Neural crest cell (in vitro differentiated cells): ENCODE measurements around the gene RAB4A. TPM values are rescaled to one million over a fixed set of nuclear protein-coding genes. Genes with fewer than 3 reads are reported as not detected.

ENCODE experiments used
- DNase-seq: peaks from one replicate; pipeline ENCODE4 v3.0.0; 2021; ENCODE audit warnings: low read depth, mixed read lengths, low spot score
- H3K27ac Mint-ChIP-seq: one replicate; pipeline ENCODE4 v1.8.0; 2021; ENCODE audit warnings: mild to moderate bottlenecking, mixed read lengths; ENCODE audit not compliant: unreplicated experiment
- H3K27me3 Mint-ChIP-seq: 2 replicates; pipeline ENCODE4 v1.8.0; 2021; ENCODE audit warnings: low read depth, mild to moderate bottlenecking, mixed read lengths
- H3K36me3 Mint-ChIP-seq: 2 replicates; pipeline ENCODE4 v1.8.0; 2021; ENCODE audit warnings: low read depth, mild to moderate bottlenecking, mixed read lengths
- H3K4me1 Mint-ChIP-seq: 2 replicates; pipeline ENCODE4 v1.8.0; 2021; ENCODE audit warnings: mixed read lengths
- H3K4me3 Mint-ChIP-seq: one replicate; pipeline ENCODE4 v1.8.0; 2021; ENCODE audit warnings: mild to moderate bottlenecking, mixed read lengths
- H3K9me3 Mint-ChIP-seq: 2 replicates; pipeline ENCODE4 v1.8.0; 2021; ENCODE audit warnings: mixed read lengths
- total RNA-seq: library from RNA; stranded (reverse); gene quantifications from 2 replicates; pipeline ENCODE4 v1.2.1, GENCODE V29; 2021
- TF ChIP-seq, protein P1 (sequence below): fragments of 200-600 bp; sonication (generic); conservative IDR thresholded peaks from 2 replicates; pipeline ENCODE4 v1.5.0; 2021; ENCODE audit warnings: antibody characterized with exemption, mild to moderate bottlenecking

RAB4A gene
- total RNA-seq, 1 donor from 2014 or later, result 69.0 TPM

DNA sequence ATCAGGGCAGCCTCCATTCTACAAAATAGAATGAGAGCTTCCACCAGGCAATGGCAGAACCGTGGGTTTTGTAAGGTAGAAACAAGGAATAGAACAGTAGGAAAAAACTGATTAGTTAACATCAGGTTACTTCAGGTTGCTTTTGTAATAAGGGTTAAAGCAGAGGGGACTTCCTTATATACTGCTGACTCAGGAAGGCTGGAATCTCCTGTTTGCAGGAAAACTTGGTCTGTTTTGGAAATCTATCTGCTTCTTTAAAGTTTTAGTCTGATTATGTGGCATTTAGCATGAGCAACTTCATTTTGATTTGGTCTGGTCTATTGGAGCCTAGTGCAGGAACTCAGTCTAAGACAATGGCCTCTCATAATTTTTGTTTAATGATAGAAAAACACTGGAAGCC lies 32.7 kb upstream of the RAB4A start:
- Mint-ChIP-seq H3K36me3 (no peaks in the 10 kb centered on the region), H3K4me1 (peaks cover 27% of the 10 kb centered on the region), H3K9me3 (peaks cover 7% of the 10 kb centered on the region), H3K27me3 (no peaks in the 10 kb centered on the region), H3K4me3 (no peak overlapping the region), H3K27ac (no peak overlapping the region)
- TF ChIP-seq, protein P1, sequence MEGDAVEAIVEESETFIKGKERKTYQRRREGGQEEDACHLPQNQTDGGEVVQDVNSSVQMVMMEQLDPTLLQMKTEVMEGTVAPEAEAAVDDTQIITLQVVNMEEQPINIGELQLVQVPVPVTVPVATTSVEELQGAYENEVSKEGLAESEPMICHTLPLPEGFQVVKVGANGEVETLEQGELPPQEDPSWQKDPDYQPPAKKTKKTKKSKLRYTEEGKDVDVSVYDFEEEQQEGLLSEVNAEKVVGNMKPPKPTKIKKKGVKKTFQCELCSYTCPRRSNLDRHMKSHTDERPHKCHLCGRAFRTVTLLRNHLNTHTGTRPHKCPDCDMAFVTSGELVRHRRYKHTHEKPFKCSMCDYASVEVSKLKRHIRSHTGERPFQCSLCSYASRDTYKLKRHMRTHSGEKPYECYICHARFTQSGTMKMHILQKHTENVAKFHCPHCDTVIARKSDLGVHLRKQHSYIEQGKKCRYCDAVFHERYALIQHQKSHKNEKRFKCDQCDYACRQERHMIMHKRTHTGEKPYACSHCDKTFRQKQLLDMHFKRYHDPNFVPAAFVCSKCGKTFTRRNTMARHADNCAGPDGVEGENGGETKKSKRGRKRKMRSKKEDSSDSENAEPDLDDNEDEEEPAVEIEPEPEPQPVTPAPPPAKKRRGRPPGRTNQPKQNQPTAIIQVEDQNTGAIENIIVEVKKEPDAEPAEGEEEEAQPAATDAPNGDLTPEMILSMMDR, result no peak
- DNase-seq, result no peak

DNA sequence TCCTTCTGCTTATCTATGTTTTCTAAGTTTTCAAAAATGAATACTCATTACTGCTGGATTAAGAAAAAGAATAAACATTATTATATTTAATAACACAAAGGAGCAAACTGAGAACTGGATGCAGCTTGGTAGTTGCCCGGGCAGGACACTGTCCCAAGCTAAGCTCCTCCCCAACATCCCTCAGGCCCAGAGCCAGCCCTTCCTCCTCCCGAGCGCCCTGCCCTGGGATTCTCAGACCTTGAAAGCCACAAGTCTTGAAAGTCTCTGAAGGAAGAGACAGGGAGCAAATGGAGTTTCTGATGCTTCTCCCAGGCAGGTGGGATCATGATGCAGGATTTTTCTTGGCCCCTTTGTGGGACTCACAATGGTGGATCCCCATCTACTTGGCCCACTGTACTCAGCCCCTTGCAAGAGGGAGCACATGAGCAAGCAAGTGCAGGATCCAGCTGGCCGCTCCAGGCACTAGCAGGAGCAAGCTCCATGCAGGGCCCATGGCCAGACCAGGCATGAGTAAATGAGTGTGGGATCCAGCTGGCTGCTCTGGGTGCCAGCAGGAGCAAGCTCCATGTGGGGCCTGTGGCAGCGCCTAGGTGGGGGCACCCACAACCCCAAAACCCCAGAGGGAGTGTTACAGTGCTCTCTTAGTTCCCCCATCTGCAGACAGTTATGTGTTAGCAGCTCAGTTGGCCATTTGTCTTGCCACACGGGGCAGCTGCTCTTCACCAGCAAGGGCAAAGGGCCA lies 32.1 kb upstream of the RAB4A start:
- H3K27me3 Mint-ChIP-seq, result no peaks in the 10 kb centered on the region
- peaks cover 13% of the 10 kb centered on the region for H3K9me3 Mint-ChIP-seq
- TF ChIP-seq, protein P1, result no peak
- no peaks in the 10 kb centered on the region for H3K36me3 Mint-ChIP-seq
- H3K4me1 Mint-ChIP-seq, result peaks cover 22% of the 10 kb centered on the region
- H3K27ac Mint-ChIP-seq, result no peak overlapping the region
- no peak overlapping the region for H3K4me3 Mint-ChIP-seq
- no peak for DNase-seq

DNA sequence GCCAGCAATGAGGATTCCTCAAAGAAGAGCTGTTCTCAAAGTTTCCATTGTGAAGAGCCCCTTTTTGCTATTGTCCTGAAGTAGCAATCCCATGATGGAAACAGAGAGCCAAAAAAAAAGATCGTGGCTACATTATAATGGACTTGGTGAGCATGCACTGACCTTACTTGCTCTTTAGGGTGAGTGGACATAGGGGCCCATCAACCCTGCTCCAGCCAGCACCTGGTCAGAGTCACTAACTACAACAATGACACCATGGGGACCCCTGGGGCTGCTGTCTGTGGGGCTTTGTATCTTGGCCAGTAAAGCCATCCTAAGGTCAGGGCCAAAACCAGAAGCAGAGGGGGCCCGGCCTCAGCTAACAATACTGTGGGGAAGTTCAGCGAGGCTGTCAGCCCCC lies 30.4 kb upstream of the RAB4A start:
- Mint-ChIP-seq H3K4me1 (peaks cover 11% of the 10 kb centered on the region), H3K27ac (no peak overlapping the region), H3K9me3 (peaks cover 18% of the 10 kb centered on the region), H3K27me3 (no peaks in the 10 kb centered on the region), H3K4me3 (no peak overlapping the region), H3K36me3 (no peaks in the 10 kb centered on the region)
- TF ChIP-seq, protein P1, result no peak
- no peak for DNase-seq

DNA sequence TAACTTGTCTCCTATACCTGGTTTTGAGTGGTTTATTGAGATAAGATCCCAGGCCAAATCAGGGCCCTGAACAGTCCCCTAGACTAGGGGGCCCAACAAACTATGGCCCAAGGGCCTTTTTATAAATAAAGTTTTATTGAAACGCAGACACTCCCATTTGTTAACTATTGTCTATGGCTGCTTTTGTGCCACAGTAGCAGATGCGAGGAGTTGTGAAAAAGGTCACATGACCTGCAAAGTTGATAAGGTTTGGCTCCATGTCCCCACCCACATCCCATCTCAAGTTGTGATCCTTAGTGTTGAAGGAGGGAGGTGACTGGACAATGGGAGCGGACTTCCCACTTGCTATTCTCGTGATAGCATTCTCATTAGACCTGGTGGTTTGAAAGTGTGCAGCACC lies 29.5 kb upstream of the RAB4A start:
- H3K27me3 Mint-ChIP-seq, result no peaks in the 10 kb centered on the region
- H3K9me3 Mint-ChIP-seq, result peaks cover 18% of the 10 kb centered on the region
- DNase-seq, result no peak
- H3K4me1 Mint-ChIP-seq, result peaks cover 11% of the 10 kb centered on the region
- H3K4me3 Mint-ChIP-seq, result no peak overlapping the region
- H3K36me3 Mint-ChIP-seq, result no peaks in the 10 kb centered on the region
- no peak overlapping the region for H3K27ac Mint-ChIP-seq
- TF ChIP-seq, protein P1, result no peak

DNA sequence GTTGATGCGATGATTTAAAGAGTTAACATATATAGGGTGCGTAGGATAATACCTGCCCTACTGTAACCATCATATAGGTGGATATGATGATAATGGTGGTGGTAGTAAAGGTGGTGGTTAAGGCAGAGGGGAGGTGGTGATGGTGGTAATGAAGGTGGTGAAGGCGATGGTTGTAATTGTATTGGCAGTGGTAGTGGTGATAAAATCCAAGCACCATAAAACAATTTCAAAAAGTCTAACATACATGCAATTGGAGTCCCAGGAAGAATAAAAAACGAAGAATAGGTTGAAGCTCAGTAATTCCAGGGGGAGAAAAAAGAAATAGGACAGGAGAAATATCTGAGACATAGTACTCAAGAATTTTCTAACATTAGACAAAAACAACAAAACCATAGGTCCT lies 27.3 kb upstream of the RAB4A start:
- TF ChIP-seq, protein P1, result no peak
- peaks cover 18% of the 10 kb centered on the region for H3K9me3 Mint-ChIP-seq
- H3K4me3 Mint-ChIP-seq, result no peak overlapping the region
- no peaks in the 10 kb centered on the region for H3K36me3 Mint-ChIP-seq
- H3K4me1 Mint-ChIP-seq, result peaks cover 13% of the 10 kb centered on the region
- H3K27me3 Mint-ChIP-seq, result no peaks in the 10 kb centered on the region
- no peak for DNase-seq
- H3K27ac Mint-ChIP-seq, result no peak overlapping the region
